ENCODE data around the gene SRA1. TPM values are rescaled to one million over a fixed set of nuclear protein-coding genes. Genes with fewer than 3 reads are reported as not detected.

Gene SRA1
- total and polyA plus RNA-seq, 9 of the 15 experiments (the other 6 are each of a cell fraction or from before 2014, with no cell fraction given), result 24.1 to 47.4 (median 41.3) TPM

DNA sequence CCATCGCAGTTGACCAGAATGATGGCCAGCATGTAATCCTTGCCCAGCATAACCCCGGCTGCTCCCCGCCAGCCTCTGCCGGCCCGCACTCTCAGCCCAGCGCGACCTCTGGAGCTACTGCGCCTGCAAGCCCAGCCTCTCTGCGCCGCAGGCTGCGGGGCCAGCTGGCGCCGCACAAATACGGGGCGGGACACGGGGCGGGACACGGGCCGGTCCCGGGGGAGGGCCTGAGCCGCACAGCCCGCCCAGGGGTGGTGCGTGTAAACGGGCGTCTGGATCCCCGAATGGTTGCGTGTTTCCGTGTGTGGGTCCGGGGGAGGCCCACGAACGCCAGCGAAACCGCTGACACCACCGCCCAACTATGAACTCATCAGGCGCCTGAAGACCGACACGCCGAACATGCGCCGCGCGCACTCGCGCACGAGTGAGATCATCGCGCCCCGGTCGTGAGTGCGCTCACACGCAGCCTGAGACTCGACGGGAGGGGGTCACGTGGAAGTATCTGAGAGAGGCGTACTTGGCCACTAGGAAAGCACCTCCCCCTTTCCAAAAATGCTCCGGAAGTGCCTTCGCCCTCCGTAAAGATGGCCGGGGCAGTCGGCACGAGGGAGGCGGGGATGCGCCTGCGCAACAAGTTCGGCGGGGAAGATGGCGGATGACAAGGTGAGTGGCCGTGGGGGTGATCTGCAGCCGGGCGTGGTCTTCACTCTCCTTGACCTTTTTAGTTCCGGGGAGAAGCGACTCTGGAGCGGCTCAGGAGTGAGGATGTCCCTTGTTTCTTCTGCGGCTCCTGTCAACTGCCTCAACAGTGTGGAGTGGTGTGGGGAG lies 7.1 kb upstream of the SRA1 start, which contains the start of the genes APBB3 and SLC35A4 (continued):
- TF ChIP-seq, protein P1, sequence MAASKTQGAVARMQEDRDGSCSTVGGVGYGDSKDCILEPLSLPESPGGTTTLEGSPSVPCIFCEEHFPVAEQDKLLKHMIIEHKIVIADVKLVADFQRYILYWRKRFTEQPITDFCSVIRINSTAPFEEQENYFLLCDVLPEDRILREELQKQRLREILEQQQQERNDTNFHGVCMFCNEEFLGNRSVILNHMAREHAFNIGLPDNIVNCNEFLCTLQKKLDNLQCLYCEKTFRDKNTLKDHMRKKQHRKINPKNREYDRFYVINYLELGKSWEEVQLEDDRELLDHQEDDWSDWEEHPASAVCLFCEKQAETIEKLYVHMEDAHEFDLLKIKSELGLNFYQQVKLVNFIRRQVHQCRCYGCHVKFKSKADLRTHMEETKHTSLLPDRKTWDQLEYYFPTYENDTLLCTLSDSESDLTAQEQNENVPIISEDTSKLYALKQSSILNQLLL (CRISPR knock-in tag; IDR thresholded peaks at IDR 0.05; ENCODE audit: borderline replicate concordance), result no peak
- TF ChIP-seq RUNX1 (IDR thresholded peaks at IDR 0.05; ENCODE audit: low read depth) (0 out of 2 replicates have a peak, but pooled peaks have one; percentile 66), CXXC5 (CRISPR knock-in tag; IDR thresholded peaks at IDR 0.05) (peak; percentile 99), ZNF23 (CRISPR knock-in tag; IDR thresholded peaks at IDR 0.05) (no peak), MED1 (CRISPR knock-in tag; IDR thresholded peaks at IDR 0.05; ENCODE audit: borderline replicate concordance) (no peak), MAZ (CRISPR knock-in tag; conservative IDR thresholded peaks at IDR 0.05 in 1 of 2, IDR thresholded peaks at IDR 0.05 in 1 of 2) (peak; percentile 86 to 92; a peak in 3 of 4 replicates), PML (IDR thresholded peaks at IDR 0.05; ENCODE audit: low read length) (peak; percentile 72; the same call in 1 of the 2 replicates), GTF2F1 (IDR thresholded peaks at IDR 0.05; ENCODE audit: low read depth, low read length) (0 out of 2 replicates have a peak, but pooled peaks have one; percentile 50), PTRF (tag; IDR thresholded peaks at IDR 0.05) (no peak), ZNF217 (CRISPR knock-in tag; IDR thresholded peaks at IDR 0.05) (no peak), NR1H2 (CRISPR knock-in tag; IDR thresholded peaks at IDR 0.05) (0 out of 2 replicates have a peak, but pooled peaks have one; percentile 58)
- TF ChIP-seq, protein P2, sequence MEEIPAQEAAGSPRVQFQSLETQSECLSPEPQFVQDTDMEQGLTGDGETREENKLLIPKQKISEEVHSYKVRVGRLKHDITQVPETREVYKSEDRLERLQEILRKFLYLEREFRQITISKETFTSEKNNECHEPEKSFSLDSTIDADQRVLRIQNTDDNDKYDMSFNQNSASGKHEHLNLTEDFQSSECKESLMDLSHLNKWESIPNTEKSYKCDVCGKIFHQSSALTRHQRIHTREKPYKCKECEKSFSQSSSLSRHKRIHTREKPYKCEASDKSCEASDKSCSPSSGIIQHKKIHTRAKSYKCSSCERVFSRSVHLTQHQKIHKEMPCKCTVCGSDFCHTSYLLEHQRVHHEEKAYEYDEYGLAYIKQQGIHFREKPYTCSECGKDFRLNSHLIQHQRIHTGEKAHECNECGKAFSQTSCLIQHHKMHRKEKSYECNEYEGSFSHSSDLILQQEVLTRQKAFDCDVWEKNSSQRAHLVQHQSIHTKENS (CRISPR knock-in tag; IDR thresholded peaks at IDR 0.05), result no peak
- TF ChIP-seq, protein P3, sequence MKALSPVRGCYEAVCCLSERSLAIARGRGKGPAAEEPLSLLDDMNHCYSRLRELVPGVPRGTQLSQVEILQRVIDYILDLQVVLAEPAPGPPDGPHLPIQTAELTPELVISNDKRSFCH (CRISPR knock-in tag; IDR thresholded peaks at IDR 0.05), result no peak
- TF ChIP-seq, protein P3 (tag; IDR thresholded peaks at IDR 0.05), result no peak
- TF ChIP-seq, protein P4, sequence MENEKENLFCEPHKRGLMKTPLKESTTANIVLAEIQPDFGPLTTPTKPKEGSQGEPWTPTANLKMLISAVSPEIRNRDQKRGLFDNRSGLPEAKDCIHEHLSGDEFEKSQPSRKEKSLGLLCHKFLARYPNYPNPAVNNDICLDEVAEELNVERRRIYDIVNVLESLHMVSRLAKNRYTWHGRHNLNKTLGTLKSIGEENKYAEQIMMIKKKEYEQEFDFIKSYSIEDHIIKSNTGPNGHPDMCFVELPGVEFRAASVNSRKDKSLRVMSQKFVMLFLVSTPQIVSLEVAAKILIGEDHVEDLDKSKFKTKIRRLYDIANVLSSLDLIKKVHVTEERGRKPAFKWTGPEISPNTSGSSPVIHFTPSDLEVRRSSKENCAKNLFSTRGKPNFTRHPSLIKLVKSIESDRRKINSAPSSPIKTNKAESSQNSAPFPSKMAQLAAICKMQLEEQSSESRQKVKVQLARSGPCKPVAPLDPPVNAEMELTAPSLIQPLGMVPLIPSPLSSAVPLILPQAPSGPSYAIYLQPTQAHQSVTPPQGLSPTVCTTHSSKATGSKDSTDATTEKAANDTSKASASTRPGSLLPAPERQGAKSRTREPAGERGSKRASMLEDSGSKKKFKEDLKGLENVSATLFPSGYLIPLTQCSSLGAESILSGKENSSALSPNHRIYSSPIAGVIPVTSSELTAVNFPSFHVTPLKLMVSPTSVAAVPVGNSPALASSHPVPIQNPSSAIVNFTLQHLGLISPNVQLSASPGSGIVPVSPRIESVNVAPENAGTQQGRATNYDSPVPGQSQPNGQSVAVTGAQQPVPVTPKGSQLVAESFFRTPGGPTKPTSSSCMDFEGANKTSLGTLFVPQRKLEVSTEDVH (IDR thresholded peaks at IDR 0.05; ENCODE audit: low read depth, partially characterized antibody), result peak; percentile 81
- TF ChIP-seq, protein P5, sequence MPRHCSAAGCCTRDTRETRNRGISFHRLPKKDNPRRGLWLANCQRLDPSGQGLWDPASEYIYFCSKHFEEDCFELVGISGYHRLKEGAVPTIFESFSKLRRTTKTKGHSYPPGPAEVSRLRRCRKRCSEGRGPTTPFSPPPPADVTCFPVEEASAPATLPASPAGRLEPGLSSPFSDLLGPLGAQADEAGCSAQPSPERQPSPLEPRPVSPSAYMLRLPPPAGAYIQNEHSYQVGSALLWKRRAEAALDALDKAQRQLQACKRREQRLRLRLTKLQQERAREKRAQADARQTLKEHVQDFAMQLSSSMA (CRISPR knock-in tag; IDR thresholded peaks at IDR 0.05), result no peak
- TF ChIP-seq, protein P6, sequence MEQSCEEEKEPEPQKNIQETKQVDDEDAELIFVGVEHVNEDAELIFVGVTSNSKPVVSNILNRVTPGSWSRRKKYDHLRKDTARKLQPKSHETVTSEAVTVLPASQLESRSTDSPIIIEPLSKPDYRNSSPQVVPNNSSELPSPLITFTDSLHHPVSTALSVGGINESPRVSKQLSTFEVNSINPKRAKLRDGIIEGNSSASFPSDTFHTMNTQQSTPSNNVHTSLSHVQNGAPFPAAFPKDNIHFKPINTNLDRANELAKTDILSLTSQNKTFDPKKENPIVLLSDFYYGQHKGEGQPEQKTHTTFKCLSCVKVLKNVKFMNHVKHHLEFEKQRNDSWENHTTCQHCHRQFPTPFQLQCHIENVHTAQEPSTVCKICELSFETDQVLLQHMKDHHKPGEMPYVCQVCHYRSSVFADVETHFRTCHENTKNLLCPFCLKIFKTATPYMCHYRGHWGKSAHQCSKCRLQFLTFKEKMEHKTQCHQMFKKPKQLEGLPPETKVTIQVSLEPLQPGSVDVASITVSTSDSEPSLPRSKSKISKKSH (CRISPR knock-in tag; IDR thresholded peaks at IDR 0.05), result no peak
- TF ChIP-seq, protein P7, sequence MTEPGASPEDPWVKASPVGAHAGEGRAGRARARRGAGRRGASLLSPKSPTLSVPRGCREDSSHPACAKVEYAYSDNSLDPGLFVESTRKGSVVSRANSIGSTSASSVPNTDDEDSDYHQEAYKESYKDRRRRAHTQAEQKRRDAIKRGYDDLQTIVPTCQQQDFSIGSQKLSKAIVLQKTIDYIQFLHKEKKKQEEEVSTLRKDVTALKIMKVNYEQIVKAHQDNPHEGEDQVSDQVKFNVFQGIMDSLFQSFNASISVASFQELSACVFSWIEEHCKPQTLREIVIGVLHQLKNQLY (CRISPR knock-in tag; conservative IDR thresholded peaks at IDR 0.05), result no peak
